Measurements from ENCODE around the gene OSGIN1.

- TF ChIP-seq CTCF (IDR thresholded peaks at IDR 0.05; ENCODE audit: low read depth, low read length) (no peak), POLR2A (IDR thresholded peaks at IDR 0.05; ENCODE audit: extremely low read depth, insufficient read length) (no peak)
Observed at GRCh38 chr16:83952587-83952939, 477 bp upstream of the OSGIN1 start.
